ENCODE data around the gene CDKL5. TPM values are rescaled to one million over a fixed set of nuclear protein-coding genes. Genes with fewer than 3 reads are reported as not detected.
A peak's percentile ranks its signal among the peaks of the same experiment; 100 is the strongest.

CDKL5 gene
- total and polyA plus RNA-seq, 8 donors = 10.6 to 37.6 (median 12.8) TPM

DNA sequence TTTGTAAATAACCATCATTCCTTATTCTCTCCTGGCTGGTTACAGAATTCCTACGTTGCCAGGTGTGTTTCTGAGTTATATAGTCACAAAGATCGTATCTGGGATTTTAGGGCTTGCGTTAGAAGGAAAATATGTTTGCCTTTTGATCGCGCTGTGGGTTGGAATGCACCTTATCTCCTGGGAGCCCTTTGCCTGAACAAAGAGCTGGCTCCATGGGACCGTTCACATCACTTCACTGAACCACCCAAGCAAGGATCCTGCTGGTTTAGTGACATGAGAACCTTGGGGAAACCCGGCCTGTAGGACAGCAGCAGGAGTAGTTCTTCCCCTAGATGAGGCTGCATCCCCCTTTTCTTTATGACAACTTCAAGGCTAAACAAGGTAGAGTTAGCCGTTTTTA, 194.9 kb downstream of the CDKL5 start:
- Histone ChIP-seq H3K36me3 (no peaks in the 10 kb centered on the region), H3K27ac (no peak overlapping the region), H3K4me1 (peaks cover 0 to 8% of the 10 kb centered on the region in 2 donors), H3K4me3 (no peak overlapping the region), H3K27me3 (no peaks in the 10 kb centered on the region), H3K9me3 (no peaks in the 10 kb centered on the region)
- peak; percentile 61 for ATAC-seq
- no peak for DNase-seq
- no peak for TF ChIP-seq CTCF (IDR thresholded peaks at IDR 0.05)
- intact Hi-C loops (cut with DNase I) = no loop called here

DNA sequence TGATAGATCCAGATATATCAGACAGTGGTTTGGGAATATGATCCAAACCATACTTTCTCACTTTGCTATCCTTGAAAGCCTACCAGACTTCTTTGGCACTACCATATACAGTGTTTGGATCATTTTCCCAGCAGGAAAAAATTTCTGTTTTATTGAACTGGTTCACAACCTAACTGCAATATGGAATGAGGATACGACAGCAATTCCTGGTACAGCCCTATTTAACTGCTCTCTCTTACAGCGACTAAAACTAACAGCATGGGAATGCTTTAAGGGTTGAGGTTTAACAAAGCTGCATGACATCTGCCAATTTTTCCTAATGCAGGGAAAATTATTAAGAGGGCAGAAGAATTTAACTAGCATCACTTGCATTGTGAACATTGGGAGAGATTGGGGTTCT, 199.2 kb downstream of the CDKL5 start:
- H3K9me3 ChIP-seq = no peaks in the 10 kb centered on the region
- H3K27me3 ChIP-seq = no peaks in the 10 kb centered on the region
- TF ChIP-seq CTCF (IDR thresholded peaks at IDR 0.05) = no peak
- ATAC-seq (no peak), DNase-seq (no peak)
- intact Hi-C loops (cut with DNase I) = no loop called here
- peaks cover 0 to 18% of the 10 kb centered on the region in 2 donors for H3K36me3 ChIP-seq
- H3K4me1 ChIP-seq = no peaks in the 10 kb centered on the region
- H3K4me3 ChIP-seq = no peak overlapping the region
- no peak overlapping the region for H3K27ac ChIP-seq

GRCh38 chrX:18630934-18631333, 205.5 kb downstream of the CDKL5 start:
- ATAC-seq = no peak
- Histone ChIP-seq H3K27ac (no peak overlapping the region), H3K4me3 (no peak overlapping the region), H3K27me3 (no peaks in the 10 kb centered on the region), H3K4me1 (no peaks in the 10 kb centered on the region), H3K9me3 (no peaks in the 10 kb centered on the region), H3K36me3 (peaks cover 0 to 18% of the 10 kb centered on the region in 2 donors)
- intact Hi-C loops (cut with DNase I) = no loop called here
- no peak for DNase-seq
- TF ChIP-seq CTCF (IDR thresholded peaks at IDR 0.05) = no peak

DNA sequence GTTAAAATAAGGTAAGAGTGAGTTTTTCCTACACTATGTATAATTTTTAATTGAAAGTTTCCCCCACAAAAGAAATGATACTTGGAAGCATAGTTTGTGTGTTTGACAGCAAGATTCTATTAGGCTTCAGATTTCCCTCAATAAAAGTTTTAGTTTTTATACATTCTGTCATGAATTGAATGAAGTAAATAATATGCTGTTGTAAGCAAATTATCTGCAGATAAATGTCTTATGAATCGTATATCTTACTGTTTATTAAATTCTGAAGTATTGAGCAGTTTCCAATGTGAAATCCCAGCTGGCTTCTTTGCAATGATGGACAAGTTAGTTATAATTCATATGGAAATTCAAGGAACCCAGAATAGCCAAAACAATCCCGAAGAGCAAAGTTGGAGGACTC, 213.0 kb downstream of the CDKL5 start:
- intact Hi-C loops (cut with DNase I) = no loop called here
- Histone ChIP-seq H3K4me1 (no peaks in the 10 kb centered on the region), H3K9me3 (no peaks in the 10 kb centered on the region), H3K27me3 (no peaks in the 10 kb centered on the region), H3K4me3 (no peak overlapping the region), H3K36me3 (no peaks in the 10 kb centered on the region), H3K27ac (no peak overlapping the region)
- ATAC-seq = no peak
- TF ChIP-seq CTCF (IDR thresholded peaks at IDR 0.05) = no peak
- no peak for DNase-seq

DNA sequence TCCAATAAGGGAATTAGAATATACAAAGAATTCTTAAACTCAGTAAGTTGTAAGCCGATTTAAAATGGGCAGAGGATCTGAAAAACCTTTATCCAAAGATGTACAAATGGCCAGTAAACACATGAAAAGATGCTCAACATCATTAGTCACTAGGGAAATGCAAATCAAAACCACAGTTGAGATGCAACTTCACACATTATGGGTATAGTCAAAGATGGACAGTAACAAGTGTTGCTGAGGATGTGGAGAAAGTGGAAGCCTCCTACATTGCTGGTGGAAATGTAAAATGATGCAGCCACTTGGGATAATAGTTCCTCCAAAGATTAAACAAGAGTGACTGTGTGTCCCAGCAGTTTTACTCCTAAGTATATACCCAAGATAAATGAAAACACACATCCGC, 213.9 kb downstream of the CDKL5 start:
- DNase-seq (no peak), ATAC-seq (no peak)
- TF ChIP-seq CTCF (IDR thresholded peaks at IDR 0.05) = no peak
- Histone ChIP-seq H3K27me3 (no peaks in the 10 kb centered on the region), H3K9me3 (no peaks in the 10 kb centered on the region), H3K4me1 (no peaks in the 10 kb centered on the region), H3K4me3 (no peak overlapping the region), H3K36me3 (no peaks in the 10 kb centered on the region), H3K27ac (no peak overlapping the region)
- intact Hi-C loops (cut with DNase I) = no loop called here

Data from left lung (tissue), 10 donors.